Inflammatory macrophage (primary cell): ENCODE results near the gene FSTL4.

Source experiments
- DNase-seq, 2 donors: peaks; one replicate each; pipeline ENCODE4 v3.0.0-alpha.2; 2020 to 2022

FSTL4 gene

DNA sequence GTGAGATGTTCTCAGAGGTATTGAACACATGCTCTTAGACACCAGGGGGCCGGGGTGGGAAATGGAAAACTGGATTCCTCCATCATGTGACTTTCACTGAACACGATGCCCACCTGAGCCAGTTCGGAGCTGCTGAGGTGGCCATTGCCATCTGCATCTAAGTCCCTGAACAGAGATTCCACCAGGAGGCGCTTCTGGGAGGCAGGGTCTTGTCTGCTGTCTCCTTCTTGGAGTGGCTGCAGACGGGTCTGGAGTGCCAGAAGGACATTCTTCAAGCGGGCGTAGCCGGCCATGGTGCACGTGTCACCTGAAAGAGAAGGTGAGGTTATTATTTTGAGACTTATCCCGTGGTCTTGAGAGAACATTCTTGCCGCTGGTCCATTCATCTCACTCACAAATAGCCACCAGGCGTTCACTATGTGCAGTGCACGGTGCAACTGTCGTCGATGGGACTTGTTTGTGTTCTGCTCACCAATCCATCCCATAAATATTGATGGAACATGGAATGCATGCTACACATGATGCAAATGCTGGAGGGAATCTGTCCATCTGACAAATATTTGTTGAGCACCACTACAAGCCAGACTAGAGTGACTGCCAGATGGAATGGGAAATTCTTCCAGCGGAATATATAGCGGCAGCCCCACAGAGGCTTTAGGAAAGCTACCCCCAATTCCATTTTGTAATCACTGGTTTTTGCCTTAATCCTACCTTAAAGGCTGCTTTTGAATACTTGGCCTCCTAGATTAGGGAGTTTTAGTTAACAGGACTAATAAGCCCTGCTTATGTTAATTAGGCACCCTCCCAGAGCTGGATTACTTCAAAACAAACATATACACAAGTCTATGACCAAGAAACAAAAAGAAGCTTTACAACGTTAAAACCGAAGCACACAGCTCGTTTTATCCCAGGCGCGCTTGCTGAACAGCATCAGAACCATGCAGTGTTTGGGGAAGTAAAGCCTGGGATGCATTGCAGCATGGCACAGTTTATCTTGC is 295.7 kb downstream of the FSTL4 start:
- no peak for DNase-seq

DNA sequence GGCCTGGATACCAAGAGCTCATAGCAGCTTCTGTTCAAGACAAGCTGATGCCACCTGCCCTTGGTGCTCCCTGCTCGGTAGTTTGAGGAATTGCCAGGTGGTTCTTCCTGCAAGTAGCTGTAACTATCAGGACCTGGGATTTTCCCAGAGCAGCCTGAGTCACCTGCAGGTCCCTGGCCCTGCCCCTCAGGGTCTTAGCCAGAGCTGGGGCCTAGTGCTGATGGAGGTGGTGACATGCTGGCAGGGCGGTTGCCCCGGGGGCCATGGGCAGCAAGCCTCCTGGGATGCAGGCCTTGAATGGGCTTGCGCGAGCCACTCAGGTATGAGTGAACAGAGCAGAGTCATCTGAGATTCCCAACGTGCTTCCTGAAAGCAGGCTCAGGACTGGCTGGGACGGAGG is 298.3 kb downstream of the FSTL4 start:
- no peak for DNase-seq

DNA sequence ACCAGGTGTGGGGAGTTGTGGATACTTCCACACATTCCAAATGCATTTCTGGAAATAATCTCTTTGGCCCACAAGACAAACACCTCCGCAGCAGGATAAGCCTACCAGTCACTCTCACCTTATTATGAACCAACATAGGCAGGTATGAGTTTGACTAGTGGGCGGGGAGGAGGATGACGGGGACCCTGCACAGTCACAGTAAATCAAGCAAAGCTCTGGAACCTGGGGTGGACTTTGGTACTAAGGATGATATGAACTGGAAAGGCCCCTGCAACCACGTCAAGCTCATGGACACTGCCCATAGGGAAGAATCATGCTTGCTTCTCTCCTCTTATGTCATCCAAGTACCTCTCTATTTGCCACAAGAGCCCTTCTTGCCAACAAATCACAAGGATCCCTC is 301.2 kb downstream of the FSTL4 start:
- no peak for DNase-seq

DNA sequence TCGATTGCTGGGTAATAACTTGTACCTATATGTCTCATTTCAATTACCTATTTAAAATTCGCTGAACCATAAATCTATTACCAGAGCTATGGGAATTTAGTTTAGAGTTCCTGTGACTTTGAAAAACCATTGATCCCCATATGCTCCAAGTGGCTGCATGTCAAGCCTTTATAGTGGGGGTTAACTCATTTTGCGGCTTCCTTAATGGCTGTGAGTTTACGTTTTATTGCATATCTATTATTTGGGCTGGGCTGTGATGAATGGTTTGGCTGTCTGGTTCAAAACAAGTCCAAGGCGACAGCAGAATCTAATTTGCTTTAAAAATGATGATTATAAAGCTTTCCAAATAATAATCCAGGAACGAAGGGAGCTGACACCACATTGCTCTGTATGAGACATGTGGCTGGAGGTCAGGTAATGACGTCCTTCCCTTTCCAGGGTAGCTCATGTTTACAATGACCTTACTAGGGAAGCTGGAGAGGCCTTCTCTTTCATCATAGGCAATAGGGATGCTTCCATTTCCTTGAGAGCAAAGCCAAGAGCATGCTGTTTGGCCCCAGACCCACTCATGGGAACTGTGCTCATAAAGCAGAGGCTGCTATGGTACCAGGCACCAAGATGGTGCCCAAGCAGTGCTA is 302.2 kb downstream of the FSTL4 start:
- no peak for DNase-seq

DNA sequence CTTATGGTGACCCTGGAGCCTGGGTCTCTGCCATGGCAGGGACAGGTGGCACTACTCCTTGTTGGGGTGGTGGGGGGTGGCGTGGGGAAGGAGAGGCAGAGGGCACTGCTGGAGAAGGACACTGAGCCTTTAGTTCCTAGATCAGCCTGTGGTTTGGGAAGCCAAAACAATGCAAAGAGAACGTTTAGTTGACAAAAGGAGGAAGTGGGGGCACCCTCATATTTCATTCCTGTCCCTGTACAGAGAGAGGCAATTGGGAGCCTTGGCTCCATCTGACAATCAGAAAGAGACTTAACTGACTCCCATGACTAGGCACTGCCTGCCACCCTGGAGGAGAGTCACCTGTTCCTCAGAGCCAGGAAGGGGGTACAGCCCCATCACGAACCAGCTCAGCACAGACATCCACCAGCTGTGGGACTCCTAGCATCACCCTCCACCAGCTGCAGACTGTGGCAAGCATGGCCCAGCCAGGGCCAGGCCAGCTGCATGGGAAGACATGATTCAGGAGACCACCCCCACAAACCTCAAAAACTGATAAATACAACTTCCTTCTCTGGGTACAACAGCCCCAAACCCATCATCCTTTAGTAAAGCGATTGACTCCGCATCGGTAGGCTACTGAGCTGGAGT is 303.1 kb downstream of the FSTL4 start:
- no peak for DNase-seq

DNA sequence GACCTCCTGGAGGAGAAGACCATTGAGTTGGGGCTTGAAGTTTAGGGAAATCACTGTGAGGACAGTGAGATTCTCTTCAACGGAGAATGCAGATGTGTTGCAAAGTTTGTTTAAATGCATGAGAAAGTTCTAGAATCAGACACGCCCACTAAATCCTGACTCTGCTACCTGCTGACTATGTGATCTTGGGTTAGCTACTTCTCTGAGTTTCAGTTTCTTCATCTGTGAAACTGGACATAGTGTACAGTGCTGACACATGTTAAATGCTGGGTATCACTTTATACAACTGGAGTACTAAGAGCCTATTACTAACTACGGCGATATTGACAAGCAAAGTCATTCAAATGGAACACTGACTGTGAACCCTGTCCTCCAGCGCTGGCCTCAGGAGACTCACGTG is 305.1 kb downstream of the FSTL4 start:
- no peak for DNase-seq

DNA sequence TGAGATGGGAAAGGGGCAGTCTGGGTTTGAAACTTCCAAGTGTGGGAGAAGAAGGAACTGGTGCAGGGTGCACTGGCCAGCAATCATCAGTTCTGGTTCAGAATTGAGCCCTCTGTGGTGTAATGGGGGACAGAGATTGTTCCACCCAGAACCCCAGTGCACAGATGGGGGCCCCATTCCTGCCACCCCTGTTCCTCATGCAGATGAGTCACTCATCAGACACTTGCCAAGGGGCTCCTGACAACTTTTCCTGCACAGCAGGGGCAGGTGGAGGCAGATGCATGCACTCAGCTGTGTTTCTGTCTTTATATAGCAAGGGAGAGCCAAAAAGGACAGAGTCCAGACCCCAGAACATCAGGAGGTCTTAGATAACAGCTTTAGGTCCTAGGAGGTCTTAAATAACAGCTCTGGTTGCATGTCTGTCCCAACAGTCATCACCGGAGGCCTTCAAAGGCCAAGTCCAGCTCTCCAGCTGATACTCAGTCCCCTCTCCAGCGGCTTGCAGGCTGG is 307.6 kb downstream of the FSTL4 start:
- DNase-seq: no peak

DNA sequence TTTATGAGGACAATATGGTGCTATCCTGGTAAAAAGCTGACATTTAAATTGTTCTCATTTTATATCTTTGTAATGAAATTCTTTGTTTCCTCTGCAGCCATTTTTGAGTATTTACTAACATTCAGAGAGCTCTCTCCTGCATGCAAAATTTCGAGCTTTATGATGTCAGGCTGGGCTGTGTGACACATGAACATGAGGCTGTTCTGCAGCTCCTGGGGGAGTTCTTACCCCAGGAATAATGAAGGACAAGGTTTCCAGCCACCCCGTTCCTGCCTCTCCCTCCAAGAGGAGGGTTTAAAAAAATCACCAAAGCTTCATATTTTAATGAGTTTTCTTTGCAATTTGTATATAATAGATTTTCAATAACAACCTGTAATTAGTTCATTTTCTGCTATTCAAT is 308.2 kb downstream of the FSTL4 start:
- no peak for DNase-seq

DNA sequence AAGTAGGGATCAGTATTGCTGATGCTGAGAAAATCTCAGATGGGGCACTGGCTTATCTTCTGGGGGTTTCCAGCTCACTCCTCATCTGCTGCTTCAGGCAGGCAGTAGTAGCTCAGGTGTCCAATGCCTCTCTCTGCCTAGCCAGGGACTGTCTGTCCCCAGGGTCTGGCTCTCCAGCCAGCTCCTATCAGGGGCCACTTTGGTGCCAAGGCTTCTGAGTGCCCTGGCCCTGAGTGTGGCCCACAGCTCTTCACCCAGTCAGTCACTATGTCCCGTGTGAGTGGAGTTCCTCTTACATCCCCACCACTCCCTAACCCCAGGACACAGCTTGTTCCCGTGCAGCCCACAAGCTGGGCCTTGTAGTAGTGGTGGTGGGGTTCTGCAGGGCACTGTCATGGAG is 309.0 kb downstream of the FSTL4 start:
- no peak for DNase-seq

DNA sequence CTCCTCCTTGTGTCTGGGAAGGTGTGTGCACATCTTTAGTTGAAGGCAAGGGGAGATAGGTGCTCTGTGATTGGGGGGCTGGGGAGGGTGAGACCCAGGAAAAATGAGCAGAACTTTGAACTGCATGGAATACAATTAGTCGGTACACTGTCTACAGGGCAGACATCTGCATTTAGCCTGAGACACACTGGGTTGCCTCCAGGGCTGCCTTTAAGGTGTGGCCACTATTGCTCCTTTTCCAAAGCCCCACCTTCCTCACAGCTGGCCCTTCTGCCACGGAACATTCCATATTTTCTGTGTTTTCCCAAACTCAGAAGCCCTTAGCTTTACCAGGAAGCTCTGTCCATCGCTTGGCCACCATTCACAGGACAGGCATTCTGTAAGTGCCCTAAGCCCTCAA is 312.6 kb downstream of the FSTL4 start:
- DNase-seq: no peak

DNA sequence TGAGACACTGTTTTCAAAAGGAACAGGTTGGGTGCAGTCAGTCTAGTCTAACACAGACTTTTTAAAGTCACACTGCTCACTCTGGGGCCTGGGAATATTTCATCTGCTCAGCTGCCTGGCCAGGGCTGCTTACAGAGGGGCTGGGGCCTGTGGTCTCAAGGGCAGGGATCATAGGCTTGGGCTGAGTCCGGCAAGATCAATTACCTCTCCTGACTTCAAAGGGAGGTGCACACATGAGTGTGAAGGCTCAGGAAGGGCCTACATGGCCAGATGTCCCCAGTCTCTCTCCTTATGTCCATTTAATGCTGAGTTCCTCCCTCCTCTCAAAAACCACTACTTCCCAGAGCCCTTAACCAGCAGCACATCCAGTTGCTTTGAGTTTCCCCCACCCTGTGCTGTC is 313.3 kb downstream of the FSTL4 start:
- DNase-seq: no peak

DNA sequence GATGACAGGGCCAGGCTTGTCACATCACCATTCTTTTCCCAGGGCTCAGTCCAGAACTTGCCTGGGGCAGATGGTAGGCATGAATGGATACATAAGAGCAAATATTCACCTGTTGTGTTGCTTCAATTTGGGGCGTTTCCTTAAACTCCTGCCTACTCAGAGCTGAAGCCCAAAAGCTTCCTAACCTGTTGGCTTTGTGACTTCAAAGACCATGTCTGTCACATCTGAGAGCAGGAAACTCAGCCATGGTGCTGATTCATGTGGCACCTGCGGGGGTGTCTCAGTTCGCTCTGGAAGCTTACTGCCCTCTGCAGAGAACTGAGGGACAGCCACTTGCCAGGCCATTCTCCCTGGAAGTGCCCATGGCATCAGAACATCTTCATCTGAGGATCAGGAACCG is 313.9 kb downstream of the FSTL4 start:
- no peak for DNase-seq

DNA sequence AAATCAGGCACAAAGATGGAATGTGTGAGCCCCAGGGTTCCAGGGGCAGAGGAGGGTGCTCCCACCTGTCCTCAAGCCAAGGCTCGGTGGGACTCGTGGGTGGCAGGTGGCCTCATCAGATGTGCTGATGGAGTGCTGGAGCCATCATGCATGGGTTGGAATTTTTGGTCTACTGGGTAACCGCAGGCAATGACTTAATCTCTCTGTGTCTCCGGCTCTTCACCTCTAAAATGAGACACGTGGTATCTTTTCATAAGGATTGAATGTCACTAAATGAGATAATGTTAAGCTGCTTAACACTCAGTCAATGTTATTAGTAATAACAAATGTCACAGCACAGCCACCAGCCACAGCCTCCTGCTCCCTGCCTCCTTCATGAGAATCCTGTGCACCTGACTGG is 315.0 kb downstream of the FSTL4 start:
- DNase-seq: no peak

DNA sequence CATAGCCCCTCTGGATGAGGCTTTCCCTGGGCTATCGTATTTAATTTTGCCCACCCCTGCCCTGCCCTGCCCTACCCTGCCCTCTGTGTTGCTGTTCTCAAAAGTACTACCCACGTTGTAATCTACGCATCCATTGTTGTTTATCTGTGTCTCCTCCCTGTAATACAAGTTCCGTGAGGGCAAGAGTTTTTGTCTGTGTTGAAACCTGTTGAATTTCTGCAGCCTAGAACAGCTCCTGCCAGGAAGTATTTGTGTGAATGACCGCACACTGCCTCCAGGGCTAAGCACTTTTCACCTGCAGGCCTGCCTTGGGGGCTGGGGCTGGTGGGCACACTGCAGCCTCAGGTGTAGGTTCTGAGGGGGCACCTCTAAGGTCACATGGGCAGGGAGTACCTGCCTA is 315.7 kb downstream of the FSTL4 start:
- no peak for DNase-seq

DNA sequence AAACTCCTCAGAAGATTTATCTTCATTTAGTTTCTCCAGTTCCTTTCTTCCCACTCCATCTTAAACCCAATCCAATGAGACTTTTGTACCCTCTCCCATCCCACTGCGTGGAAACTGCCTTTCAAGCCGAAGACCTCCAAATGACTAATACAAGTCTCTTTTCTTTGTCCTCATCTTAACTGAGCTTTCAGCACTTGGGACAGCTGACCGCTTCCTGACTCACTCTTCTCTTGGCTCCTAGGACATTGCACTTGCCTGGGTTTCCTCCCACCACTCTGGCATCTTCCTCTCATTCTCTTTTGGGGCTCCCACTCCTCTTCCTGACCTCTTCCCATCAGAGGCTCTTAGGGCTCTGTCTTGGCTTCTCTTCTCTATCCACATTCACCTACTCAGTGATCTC is 316.8 kb downstream of the FSTL4 start:
- DNase-seq: no peak

DNA sequence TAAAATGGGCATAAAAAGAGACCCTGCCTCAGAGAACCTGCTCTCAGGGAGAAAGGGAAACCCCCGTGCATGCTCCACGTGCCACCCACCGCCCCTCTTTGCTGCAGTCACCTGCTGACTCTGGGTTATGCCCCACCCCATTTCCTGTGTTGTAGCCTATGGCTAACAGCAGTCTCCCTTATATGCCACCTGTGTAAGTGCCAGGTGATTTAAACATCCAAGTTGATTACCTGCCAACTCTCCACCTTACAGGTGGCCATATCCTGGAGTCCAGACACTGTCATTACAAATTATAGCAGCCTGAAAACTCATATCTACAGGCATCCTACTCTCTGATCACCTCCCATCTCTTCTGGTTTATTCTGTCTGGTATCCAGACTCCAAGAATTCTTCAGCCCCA is 318.0 kb downstream of the FSTL4 start:
- no peak for DNase-seq

DNA sequence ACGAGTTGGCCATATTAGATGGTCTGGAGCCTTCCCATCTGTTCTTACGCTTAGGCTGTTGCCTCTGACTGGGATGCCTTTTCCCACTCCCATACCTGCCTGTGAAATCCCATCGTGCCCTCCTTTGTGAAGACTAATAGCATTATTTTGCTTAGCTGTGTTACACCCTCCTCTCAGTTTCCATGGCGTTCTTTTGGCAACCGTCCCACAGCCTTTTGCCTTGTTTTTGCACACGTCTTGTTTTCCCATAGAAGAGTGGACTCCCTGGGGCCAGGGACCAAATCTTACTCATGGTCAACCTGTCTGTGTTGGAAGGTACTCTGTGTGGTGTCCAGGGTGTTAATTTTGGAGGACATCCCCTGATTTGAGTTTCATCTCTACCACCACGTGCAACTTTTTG is 318.4 kb downstream of the FSTL4 start:
- DNase-seq: no peak

DNA sequence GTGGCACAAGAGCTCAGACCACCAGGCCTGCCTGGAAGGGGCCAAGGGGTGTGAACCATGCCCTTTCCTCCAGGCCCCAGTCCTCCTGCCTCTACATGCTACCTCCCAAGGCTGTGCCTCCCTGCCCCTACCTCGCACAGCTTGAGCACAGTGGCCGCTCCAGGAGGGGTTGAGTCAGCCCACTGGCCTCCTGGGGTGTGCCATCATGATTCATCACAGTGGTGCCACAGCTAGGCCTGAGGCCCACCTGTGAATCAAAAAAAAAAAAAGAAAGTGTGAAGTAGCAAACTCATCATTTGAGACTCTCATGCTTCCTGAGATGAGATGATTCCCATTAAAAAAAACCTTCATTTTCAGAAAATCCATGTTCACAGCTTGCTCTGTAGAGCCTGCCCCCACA is 320.0 kb downstream of the FSTL4 start:
- no peak for DNase-seq

DNA sequence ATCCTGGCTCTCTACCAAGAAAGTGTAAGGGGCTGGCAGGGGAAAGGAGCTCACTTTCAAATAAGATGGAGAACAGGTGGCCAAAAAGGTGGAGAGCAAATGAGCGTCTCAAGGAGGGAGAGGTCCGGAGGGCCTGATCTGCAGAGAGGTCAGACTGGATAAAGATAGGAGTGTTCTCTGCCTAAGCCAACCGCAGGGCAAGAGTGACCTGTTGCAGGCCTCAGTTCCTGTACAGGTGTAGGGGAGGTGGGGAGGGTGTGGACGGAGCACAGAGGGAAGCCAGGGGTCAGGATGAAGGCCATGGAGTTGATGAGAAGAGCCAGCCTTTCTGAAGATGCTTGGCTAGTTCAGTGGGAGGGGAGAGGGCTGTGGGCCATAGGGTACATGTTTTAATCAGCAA is 320.8 kb downstream of the FSTL4 start:
- no peak for DNase-seq

DNA sequence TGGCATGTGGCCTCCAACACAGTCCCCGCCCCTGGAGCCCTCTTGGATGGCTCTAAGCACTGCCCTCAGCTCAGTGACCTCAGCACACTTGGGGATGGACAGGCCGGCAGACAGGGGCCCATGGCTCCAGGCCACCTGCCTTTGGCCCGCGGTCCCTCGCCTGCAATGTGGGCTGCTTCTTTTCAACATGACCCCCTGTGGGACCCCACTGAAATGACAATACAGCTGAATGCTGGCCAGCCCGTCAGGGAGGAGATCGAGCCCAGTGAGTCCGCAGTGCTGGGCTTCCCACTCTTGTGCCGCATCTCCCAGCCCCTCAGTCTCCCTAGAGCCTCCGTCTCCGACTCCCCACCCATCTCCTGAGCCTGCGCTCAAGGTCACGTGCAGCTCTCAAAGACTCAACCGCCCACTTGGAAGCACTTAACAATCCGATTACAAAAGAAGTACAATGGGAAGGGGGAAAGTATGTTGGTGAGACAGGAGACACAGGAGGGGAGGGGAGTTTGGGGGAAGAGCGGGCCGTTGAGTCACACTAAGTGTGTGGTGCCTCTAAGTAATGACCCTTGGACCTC is 321.6 kb downstream of the FSTL4 start:
- no peak for DNase-seq

DNA sequence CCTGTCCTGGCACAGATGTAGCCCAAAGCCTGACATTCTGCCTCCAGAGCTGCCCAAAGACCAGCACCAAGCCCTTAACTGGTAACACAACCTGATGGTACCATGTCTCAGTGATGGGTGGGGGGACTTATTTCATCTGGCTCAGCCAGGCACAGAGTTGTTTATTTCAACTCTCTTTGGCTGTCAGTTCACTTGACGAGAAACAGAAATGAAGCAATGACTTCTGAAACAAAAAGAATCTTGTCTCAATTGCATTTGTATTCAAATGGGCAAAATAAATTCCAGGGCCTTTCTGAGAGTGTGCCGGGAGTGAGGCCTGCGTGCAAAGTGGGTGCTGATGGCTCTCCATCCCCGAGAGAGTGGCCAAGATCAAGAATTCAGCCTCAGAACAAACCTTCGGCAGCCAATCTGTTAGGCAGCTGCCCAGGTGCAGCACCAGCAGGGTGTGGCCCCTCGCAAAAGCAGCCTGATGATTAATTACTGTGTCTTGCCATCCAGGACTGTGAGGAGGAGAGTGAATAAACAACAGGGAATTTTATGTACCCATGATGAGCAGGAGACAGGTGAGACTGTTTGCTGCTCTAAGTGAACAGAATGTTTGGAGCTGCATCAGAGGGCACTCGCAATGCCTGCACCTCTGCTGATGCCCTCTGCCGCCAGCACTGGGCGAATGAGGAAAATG is 322.5 kb downstream of the FSTL4 start:
- DNase-seq: no peak

DNA sequence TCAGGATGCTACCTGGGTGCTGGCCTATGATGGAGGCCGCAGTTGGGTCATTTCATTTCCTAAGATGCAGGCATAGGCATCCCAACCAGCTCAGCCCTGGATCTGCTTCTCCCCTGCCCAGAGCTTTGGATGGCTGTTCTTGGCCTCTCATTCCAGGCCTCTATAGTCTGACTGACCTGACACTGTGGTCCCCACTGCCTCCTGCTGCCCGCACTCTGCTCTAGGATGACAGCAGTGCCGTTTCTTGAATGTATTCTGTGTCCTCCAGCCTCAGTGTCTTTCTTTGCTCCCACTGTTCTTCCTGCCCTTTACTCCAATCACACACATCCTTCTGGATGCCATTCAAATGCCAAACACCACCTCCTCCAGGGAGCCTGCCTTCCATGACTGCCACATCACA is 324.8 kb downstream of the FSTL4 start:
- DNase-seq: peak; percentile 12 to 40

DNA sequence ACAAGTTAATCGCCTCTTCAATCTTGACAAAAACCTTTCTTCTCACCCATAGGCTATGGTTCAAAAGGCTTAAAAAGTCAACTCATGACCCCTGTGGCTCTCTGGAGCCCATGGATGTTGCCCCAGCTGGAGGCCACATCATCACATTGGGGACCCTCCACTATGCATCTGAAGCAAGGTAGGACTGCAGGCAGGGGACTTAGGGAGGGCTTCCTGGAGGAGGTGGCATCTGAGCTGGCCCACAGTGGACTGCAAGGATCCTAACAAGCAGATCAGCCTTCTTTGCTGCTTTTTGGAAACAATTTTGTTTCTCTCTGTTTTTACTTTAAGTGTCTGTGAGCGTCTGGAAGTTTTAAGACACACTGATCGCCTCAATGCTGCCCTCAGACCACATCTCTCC is 325.9 kb downstream of the FSTL4 start:
- DNase-seq: no peak
